Activated CD4-positive, alpha-beta T cell treated with anti-CD3 and anti-CD28 coated beads, Interleukin-2, amount 50 U/mL, for 16 hours (primary cell): ENCODE results near the gene ALOX5.
"Not testable (repeated sequence)": the region's sequence is repeated elsewhere in the genome, so short reads cannot be mapped to it uniquely, and the experiment has no call there.

Experiments used
- DNase-seq: peaks from one replicate; pipeline ENCODE4 v3.0.0-alpha.2; 2020

Gene ALOX5

DNA sequence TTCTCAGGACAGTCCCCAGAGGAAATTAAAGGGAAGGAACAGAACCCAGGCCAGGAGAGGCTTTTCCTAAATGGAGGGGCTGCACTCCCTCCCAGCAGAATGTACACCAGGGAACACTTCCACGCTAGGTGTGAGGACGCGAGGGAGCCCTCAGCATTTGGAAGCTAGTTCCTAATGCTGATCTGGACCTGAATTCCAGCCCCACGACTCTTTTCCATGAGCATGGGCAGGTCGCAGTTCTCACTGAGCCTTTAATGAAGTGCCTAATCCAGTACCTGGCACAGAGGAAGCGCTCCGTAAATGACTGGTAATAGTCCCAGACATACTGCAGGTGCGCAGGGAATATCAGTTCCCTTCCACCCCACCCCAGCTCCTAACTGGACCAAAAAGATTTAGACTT is 1.1 kb downstream of the ALOX5 start:
- DNase-seq, result no peak

DNA sequence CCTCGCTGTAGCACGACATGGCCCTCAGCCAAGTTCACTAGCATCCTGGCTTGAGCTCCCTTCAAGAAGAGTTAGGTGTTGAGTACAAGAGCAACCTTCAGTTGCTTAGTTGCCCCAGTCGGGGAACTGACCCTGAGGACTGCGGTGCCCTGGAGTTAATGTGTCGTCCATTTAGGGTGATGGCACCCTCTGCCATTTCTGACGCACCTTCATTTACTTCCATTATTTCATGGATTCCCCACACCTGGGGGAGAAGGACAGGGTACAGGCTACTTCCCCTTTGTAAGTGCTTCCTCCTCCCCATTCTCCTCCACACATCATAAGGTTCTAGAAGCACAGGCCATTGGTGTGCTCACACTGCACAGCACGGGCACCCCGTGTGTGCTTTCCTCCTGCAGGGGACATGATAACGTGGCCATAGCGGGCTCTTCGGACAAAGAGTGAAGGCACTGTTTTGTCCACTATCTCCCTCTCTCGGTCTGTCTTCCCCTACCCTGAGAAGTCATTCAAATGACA is 1.8 kb downstream of the ALOX5 start:
- DNase-seq, result no peak

DNA sequence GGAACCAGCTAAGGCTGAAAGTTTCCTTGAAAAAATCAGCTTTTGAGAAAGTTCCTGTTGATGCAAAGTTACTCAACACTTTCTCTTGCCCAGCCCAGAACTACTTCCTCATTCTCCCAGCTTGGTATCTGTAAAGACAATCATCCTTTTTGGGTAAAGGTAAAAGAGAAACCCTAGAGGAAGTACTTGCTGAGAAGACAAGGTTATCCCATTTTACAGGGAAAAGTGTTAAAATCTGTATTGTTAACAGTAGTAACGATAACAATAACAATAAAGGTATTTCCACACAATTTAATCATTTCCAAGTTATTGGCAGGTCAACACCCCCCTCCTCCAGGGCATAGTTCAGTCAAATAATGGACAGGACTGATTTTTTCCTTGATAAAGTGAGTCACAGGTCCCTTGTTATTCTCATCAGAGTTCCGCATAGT is 2.4 kb downstream of the ALOX5 start:
- DNase-seq, result no peak

DNA sequence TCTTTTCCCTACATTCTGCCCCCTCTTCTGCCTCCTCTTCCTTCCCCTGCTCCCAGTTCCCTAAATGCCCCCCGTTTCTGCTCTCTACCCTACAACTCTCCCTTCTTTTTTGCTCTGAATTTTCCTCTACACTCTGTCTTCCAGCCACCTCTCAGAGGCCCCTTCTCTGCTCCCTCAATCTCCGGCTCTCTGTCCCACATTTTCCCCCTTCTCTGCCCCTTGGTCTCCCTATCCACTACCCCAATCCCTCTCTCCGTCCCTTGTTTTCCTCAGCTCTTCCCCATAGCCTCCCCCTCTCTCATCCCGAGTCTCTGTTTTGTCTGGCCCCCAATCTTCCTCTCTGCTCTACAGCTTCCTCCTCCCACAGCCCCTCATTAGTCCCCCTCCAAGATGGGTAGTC is 3.3 kb downstream of the ALOX5 start:
- DNase-seq, result no peak

GRCh38 chr10:45377858-45378257 is 3.8 kb downstream of the ALOX5 start:
- DNase-seq, result no peak

- DNase-seq, result no peak
These were observed 5.1 kb downstream of the ALOX5 start for GRCh38 chr10:45378914-45379726.

DNA sequence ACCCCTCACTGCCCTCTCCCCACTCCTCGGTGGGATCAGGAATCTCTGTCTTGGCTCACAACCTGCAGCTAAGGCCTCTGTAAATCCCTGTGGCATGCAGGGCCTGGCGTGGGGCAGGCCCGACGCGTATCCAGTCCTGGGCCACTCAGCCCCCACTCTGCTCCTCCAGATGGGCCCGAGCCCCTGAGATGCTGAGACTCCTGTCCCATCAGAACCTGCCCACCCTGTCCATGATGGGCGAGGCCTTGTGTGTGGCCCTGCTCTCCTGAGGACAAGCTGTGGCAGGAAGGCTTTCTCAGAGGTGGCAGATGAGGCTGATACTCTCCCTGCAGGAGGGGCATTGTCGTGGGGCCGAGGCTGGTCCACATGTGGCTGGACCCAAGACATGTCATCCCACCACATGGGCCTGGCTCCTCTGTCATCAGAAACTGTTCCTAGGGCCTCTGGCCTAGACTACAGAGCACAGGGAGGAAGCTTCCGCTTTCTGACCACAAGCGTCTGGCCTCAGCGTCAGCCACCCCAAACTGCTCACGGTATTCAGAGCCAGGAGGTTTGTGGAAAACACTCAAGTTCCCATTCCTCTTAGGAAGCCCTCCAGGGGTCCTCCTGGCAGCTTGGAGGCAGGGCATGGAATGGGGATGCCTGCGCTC is 6.0 kb downstream of the ALOX5 start:
- DNase-seq, result no peak

GRCh38 chr10:45380903-45381620 is 7.0 kb downstream of the ALOX5 start:
- no peak for DNase-seq

- DNase-seq, result no peak
These were observed 8.6 kb downstream of the ALOX5 start for GRCh38 chr10:45382591-45382990.

DNA sequence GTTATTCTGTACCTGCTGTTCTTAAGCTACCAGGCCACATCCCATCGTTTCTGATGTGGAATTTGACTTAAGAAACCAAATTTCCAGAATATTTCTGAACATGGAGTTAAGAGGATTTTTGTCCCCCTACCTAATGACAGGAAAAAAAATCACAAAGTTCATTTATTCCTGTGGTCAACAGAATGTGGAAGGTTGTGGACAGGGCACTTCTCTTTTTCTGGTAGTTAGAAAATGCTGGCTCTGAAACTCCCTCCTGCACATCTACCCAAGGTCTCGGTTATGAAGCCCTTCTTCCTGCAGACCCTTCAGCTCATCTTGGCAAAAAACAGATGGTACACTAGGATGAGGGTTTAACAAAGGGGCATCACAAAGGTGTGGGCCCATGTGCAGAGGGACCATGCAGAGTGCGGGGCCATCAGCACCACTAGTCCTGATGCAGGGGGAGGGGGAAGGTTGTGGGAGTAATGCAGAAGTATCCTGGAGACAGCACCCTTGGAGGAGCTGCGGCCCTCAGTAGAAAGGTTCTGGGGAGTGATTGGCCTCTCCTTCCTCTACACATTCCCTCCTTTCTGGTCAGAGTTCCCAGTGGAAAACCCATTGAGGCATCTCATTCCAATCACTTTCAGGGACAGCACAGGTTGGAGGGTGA is 9.8 kb downstream of the ALOX5 start:
- no peak for DNase-seq

GRCh38 chr10:45386657-45387056 is 12.6 kb downstream of the ALOX5 start:
- DNase-seq, result no peak

GRCh38 chr10:45387096-45387893 is 13.3 kb downstream of the ALOX5 start:
- DNase-seq, result no peak

DNA sequence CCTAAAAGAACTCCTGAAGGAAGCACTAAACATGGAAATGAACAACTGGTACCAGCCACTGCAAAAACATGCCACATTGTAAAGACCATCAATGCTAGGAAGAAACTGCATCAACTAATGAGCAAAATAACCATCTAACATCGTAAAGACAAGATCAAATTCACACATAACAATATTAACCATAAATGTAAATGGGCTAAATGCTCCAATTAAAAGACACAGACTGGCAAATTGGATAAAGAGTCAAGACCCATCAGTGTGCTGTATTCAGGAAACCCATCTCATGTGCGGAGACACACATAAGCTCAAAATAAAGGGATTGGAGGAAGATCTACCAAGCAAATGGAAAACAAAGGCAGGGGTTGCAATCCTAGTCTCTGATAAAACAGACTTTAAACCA is 15.7 kb downstream of the ALOX5 start:
- not testable (repeated sequence) for DNase-seq

- not testable (repeated sequence) for DNase-seq
These were observed 17.6 kb downstream of the ALOX5 start for GRCh38 chr10:45391636-45392035.

- DNase-seq, result no peak
These were observed 21.5 kb downstream of the ALOX5 start for GRCh38 chr10:45395554-45395953.

DNA sequence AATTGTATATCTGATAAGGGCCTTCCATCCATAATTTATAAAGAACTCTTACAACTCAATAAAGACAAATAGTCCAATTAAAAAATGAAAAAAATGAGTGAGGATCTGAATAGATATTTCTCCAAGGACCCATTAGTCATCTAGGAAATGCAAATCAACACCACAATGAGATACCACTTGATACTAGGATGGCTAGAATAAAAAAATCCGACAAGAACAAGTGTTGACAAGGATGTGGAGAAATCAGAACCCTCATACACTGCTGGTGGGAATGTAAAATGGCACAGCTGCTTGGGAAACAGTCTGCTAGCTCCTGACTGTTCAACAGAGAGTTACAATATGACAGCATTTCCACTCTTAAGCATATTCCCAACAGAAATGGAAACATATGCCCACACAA is 24.6 kb downstream of the ALOX5 start:
- no peak for DNase-seq

DNA sequence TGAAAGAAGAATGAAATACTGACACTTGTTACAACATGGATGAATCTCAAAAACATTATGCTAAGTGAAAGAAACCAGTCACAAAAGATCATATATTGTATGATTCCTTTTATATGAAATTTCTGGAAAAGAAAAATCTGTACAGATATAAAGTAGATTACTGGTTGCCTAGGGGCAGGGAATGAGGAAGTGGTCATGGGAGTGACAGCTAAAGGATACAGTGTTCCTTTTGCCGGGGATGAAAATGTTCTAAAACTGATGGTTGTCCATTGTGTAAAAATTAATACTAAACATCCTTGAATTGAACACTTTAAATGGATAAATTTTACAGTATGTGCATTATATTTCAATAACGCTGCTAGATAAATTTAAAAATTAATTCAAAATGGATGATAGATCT is 25.1 kb downstream of the ALOX5 start:
- no peak for DNase-seq

- DNase-seq, result no peak
These were observed 29.1 kb downstream of the ALOX5 start for GRCh38 chr10:45403151-45403550.

DNA sequence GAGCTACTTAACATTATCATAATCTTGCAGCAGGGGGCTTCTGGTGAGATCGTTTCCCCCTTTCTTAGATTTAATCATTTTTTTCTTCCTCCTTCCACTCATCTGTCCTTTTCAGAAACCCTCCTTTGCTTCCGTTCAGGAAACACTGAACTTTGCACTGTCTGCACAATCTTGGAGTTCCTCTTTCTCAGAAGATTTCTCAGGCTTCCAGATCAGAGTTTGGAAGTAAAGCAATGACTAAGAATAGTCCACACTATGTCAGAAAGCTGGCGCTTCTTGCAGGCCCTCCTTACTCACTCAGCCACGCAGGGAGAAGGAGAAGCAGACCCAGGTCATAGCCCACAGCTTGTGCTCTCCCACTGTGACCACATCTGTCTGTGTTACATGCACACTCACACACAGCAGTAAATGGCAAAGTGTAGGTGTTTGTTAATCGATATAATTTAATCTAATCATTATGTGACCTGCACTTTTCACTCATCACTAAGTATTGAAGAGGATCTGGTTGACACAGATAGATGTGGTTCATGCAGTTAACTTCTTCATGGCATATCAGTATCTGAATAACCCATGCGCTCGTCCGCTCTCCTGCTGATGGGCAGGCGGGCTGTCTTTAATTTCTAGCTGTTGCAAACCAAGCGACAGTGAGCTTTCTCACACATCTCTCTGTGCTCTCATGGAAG is 30.2 kb downstream of the ALOX5 start:
- no peak for DNase-seq

- DNase-seq, result no peak
These were observed 30.7 kb downstream of the ALOX5 start for GRCh38 chr10:45404770-45405120.

DNA sequence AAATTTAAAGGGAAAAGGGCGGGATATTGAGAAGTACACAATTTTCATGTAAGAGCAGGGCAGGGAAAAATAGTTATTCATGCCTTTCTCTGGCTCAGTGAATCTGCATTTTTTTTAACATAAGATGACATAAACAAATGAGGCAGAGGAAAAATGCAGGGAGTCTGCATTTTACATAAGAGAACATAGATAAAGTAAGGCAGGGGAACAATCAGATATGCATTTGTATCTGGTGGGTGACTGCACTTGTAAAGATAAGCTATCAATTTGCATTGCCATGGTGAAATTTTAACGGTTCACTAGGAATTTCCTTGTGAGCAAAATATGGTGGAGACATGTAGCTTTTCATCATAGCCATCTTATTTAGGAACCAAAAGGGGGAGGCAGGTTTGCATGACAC is 33.5 kb downstream of the ALOX5 start:
- DNase-seq, result no peak
